ENCODE results near the gene NUDT7. TPM values are rescaled to one million over a fixed set of nuclear protein-coding genes. Genes with fewer than 3 reads are reported as not detected.

NUDT7 gene
- total RNA-seq, 1 experiment from 2014 or later: 5.2 TPM

DNA sequence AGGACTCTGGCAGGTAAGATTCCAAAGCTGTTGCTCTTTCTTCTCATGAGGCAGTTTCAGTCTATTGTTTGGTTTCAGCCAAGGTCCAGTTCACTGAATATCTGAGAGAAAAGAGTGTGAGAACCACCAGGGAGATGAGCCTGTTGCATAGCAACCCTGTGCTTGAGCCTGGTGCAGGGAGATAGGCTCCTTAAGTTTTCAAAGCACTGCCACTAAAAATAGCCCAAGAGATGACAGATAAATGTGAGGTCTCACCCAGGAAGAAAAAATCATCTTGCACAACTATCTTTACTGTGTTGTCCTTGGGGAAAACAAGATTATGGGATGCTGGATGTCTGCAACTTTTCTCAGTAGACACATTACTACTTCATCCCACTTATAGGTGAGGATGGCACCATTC, 26.2 kb upstream of the NUDT7 start:
- peaks cover 51% of the 10 kb centered on the region for H3K27me3 ChIP-seq (ENCODE audit: insufficient read depth, low read length)
- ATAC-seq: no peak
- no peak overlapping the region for H3K27ac ChIP-seq (ENCODE audit: low read depth, low read length)
- H3K4me2 ChIP-seq (ENCODE audit: low read length): no peak overlapping the region
- H3K36me3 ChIP-seq (ENCODE audit: control insufficient read depth in 1 of 2, insufficient read depth in 2 of 2, low read length in 2 of 2): no peaks in the 10 kb centered on the region
- no peak overlapping the region for H3K4me3 ChIP-seq (replicated peaks in 1 of 2; ENCODE audit: low read depth in 1 of 2, low read length in 2 of 2)
- BruUV-seq (replicated peaks): no TSS peak
- no peaks in the 10 kb centered on the region for H3K79me2 ChIP-seq (ENCODE audit: insufficient read depth, low read length)
- DNase-seq (ENCODE audit: low read depth, low spot score): no peak
- H3K4me1 ChIP-seq (ENCODE audit: control insufficient read depth in 1 of 2, insufficient read depth in 2 of 2, low read length in 2 of 2): no peaks in the 10 kb centered on the region
- no peak overlapping the region for H2AFZ ChIP-seq (ENCODE audit: low read depth, low read length, poor library complexity, severe bottlenecking)
- H3K9me3 ChIP-seq (ENCODE audit: control insufficient read depth in 1 of 2, insufficient read depth in 1 of 2, low read depth in 1 of 2, low read length in 2 of 2): no peaks in the 10 kb centered on the region
- H3K9ac ChIP-seq (ENCODE audit: low read length): no peak overlapping the region
- no peaks in the 10 kb centered on the region for H4K20me1 ChIP-seq (ENCODE audit: insufficient read depth)
- ChIA-PET RAD21 (ENCODE audit: low non-redundant PET in 1 of 2, low total read pairs in 2 of 2, uncharacterized antibody in 2 of 2, unreplicated experiment in 2 of 2) (no interaction called here), POLR2A (no interaction called here), CTCF (no interaction called here)
- H3K9me2 ChIP-seq (ENCODE audit: insufficient read depth): no peaks in the 10 kb centered on the region
- intact Hi-C loops (cut with micrococcal nuclease): no loop called here
- TF ChIP-seq POLR2AphosphoS5 (IDR thresholded peaks at IDR 0.05; ENCODE audit: low read depth, low read length): no peak
- TF ChIP-seq, protein P1, sequence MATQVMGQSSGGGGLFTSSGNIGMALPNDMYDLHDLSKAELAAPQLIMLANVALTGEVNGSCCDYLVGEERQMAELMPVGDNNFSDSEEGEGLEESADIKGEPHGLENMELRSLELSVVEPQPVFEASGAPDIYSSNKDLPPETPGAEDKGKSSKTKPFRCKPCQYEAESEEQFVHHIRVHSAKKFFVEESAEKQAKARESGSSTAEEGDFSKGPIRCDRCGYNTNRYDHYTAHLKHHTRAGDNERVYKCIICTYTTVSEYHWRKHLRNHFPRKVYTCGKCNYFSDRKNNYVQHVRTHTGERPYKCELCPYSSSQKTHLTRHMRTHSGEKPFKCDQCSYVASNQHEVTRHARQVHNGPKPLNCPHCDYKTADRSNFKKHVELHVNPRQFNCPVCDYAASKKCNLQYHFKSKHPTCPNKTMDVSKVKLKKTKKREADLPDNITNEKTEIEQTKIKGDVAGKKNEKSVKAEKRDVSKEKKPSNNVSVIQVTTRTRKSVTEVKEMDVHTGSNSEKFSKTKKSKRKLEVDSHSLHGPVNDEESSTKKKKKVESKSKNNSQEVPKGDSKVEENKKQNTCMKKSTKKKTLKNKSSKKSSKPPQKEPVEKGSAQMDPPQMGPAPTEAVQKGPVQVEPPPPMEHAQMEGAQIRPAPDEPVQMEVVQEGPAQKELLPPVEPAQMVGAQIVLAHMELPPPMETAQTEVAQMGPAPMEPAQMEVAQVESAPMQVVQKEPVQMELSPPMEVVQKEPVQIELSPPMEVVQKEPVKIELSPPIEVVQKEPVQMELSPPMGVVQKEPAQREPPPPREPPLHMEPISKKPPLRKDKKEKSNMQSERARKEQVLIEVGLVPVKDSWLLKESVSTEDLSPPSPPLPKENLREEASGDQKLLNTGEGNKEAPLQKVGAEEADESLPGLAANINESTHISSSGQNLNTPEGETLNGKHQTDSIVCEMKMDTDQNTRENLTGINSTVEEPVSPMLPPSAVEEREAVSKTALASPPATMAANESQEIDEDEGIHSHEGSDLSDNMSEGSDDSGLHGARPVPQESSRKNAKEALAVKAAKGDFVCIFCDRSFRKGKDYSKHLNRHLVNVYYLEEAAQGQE (IDR thresholded peaks at IDR 0.05; ENCODE audit: low read depth): no peak
- no peak for TF ChIP-seq SRF (IDR thresholded peaks at IDR 0.05; ENCODE audit: low read depth)
- no peak for TF ChIP-seq SP1 (IDR thresholded peaks at IDR 0.05; ENCODE audit: low read depth)
- TF ChIP-seq TCF7L2 (IDR thresholded peaks at IDR 0.05; ENCODE audit: borderline replicate concordance, extremely low read depth, insufficient read depth, insufficient read length): no peak
- TF ChIP-seq, protein P2, sequence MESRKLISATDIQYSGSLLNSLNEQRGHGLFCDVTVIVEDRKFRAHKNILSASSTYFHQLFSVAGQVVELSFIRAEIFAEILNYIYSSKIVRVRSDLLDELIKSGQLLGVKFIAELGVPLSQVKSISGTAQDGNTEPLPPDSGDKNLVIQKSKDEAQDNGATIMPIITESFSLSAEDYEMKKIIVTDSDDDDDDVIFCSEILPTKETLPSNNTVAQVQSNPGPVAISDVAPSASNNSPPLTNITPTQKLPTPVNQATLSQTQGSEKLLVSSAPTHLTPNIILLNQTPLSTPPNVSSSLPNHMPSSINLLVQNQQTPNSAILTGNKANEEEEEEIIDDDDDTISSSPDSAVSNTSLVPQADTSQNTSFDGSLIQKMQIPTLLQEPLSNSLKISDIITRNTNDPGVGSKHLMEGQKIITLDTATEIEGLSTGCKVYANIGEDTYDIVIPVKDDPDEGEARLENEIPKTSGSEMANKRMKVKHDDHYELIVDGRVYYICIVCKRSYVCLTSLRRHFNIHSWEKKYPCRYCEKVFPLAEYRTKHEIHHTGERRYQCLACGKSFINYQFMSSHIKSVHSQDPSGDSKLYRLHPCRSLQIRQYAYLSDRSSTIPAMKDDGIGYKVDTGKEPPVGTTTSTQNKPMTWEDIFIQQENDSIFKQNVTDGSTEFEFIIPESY (IDR thresholded peaks at IDR 0.05; ENCODE audit: extremely low read depth, insufficient replicate concordance, low read length): no peak
- TF ChIP-seq POLR2A (IDR thresholded peaks at IDR 0.05; ENCODE audit: borderline replicate concordance, extremely low read depth, insufficient read depth, insufficient read length): no peak
- TF ChIP-seq, protein P3, sequence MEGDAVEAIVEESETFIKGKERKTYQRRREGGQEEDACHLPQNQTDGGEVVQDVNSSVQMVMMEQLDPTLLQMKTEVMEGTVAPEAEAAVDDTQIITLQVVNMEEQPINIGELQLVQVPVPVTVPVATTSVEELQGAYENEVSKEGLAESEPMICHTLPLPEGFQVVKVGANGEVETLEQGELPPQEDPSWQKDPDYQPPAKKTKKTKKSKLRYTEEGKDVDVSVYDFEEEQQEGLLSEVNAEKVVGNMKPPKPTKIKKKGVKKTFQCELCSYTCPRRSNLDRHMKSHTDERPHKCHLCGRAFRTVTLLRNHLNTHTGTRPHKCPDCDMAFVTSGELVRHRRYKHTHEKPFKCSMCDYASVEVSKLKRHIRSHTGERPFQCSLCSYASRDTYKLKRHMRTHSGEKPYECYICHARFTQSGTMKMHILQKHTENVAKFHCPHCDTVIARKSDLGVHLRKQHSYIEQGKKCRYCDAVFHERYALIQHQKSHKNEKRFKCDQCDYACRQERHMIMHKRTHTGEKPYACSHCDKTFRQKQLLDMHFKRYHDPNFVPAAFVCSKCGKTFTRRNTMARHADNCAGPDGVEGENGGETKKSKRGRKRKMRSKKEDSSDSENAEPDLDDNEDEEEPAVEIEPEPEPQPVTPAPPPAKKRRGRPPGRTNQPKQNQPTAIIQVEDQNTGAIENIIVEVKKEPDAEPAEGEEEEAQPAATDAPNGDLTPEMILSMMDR (IDR thresholded peaks at IDR 0.05 in 2 of 3, conservative IDR thresholded peaks at IDR 0.05 in 1 of 3; ENCODE audit: borderline replicate concordance in 1 of 3, insufficient read depth in 1 of 3, low read depth in 2 of 3, low read length in 2 of 3): no peak
- no peak for TF ChIP-seq EGR1 (IDR thresholded peaks at IDR 0.05; ENCODE audit: low read depth)
- TF ChIP-seq EZH2 (IDR thresholded peaks at IDR 0.05): no peak
- no peak for TF ChIP-seq JUND (IDR thresholded peaks at IDR 0.05)
- TF ChIP-seq, protein P4, sequence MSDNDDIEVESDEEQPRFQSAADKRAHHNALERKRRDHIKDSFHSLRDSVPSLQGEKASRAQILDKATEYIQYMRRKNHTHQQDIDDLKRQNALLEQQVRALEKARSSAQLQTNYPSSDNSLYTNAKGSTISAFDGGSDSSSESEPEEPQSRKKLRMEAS (IDR thresholded peaks at IDR 0.05): no peak
- TF ChIP-seq EZH2phosphoT487 (IDR thresholded peaks at IDR 0.05; ENCODE audit: borderline replicate concordance): no peak
- TF ChIP-seq, protein P5, sequence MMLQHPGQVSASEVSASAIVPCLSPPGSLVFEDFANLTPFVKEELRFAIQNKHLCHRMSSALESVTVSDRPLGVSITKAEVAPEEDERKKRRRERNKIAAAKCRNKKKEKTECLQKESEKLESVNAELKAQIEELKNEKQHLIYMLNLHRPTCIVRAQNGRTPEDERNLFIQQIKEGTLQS (IDR thresholded peaks at IDR 0.05): no peak
- no peak for TF ChIP-seq ZFX (IDR thresholded peaks at IDR 0.05)
- TF ChIP-seq CBX3 (IDR thresholded peaks at IDR 0.05; ENCODE audit: low read depth): no peak
- no peak for TF ChIP-seq SIN3A (IDR thresholded peaks at IDR 0.05; ENCODE audit: low read depth)
- no peak for TF ChIP-seq ZNF274 (IDR thresholded peaks at IDR 0.05; ENCODE audit: low read depth, low read length)
- TF ChIP-seq FOSL1 (IDR thresholded peaks at IDR 0.05; ENCODE audit: low read depth): no peak
- TF ChIP-seq ELF1 (IDR thresholded peaks at IDR 0.05; ENCODE audit: borderline replicate concordance, low read depth): no peak
